T-helper 1 cell treated with Interleukin-12 subunit alpha and Interleukin-12 subunit beta and Interleukin-4 antibody, amounts not matched to agents 30 ng/mL and 1 ng/mL, for 36 hours (primary cell): ENCODE measurements around the gene RRBP1. TPM values are rescaled to one million over a fixed set of nuclear protein-coding genes. Genes with fewer than 3 reads are reported as not detected.

Experiments
- intact Hi-C: fragments of 100-400 bp; cut with micrococcal nuclease; formaldehyde crosslinking; loops from one replicate; pipeline ENCODE4 v1.15.1; 2024
- total RNA-seq: library from RNA; stranded (reverse); gene quantifications from 2 replicates; pipeline ENCODE4 v1.2.3, GENCODE V29; 2022

The RRBP1 gene
- total RNA-seq, 1 donor from 2014 or later, result 77.1 TPM

DNA sequence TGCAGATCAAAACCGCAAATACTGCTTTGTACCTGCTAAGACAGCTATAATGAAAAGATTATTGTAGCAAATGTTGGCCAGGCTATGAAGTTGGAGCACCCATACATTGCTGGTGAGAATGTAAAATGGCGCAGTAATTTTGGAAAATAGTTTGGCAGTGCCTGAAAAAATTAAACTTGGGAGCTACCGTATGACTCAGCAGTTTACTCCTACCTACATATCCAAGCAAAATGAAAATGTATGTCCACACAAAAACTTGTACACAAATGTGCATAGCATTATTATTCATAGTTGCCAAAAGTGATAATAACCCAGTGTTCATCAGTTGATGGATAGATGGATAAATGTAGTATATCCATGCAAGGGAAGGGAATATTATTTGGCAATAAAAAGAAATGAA, 98.9 kb downstream of the RRBP1 start:
- intact Hi-C loops, result no loop called here

DNA sequence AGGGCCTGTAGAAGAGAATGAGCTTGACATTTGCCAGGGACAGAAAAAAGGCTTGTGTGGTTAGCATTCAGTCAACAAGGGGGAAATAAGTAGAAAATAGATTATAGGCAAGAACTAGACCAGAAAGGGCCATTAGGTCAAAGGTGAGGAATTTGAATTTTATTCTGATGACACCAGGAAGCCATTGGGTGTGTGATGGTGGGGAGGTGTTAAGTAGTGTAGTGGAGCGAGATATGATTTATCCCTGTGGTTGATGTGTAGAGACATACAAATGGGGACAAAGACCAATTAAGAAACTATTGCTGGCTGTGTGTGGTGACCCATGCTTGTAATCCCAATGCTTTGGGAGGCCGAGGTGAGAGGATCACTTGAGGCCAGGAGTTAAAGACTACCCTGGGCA, 101.1 kb downstream of the RRBP1 start:
- intact Hi-C loops, result no loop called here

DNA sequence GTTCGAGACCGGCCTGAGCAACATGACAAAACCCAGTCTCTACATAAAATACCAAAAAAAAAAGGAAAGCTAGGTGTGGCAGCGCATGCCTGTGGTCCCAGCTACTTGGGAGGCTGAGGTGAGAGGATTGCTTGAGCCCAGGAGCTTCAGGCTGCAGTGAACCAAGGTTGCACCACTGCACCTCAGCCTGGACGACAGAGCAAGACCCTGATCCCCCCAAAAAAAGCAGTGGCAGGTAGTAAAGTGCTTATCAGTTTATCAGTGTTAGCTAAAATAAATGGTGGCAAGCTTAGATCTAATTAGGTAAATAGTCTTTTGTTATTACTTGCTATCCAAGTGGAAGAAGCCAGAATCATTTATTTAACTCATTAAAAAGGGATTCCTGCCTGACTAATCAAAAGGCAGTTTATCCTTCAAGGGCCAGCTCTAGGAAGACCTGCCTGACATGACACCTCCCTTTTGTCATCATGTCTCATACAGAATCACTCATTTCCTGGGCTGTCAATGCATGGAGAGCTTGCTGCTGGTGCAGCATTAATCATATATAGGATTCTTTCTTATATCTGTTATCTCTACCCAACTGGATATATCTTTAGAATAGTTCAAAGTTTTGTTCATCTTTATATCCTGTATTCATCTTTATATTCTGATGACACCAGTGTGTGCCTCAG, 102.5 kb downstream of the RRBP1 start:
- intact Hi-C loops, result no loop called here

DNA sequence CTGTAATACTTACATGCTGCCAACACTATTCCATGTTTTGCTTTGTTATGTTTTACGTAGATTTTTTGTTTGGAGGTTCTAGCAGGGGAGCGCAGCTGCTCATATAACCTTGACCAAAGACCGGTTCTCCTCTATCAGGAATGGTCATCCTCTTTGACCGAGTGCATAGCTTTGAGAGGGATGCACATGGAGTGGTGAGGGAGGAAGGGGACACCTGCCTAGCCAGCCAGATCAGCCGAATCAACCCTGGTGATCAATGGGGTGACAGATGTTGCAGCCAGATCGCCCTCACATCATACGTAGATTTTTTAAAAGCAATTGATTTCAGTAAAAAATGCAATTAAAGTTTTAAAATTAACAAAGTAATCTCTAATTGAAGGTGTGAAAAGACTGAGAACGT, 105.8 kb downstream of the RRBP1 start:
- intact Hi-C loops, result no loop called here

DNA sequence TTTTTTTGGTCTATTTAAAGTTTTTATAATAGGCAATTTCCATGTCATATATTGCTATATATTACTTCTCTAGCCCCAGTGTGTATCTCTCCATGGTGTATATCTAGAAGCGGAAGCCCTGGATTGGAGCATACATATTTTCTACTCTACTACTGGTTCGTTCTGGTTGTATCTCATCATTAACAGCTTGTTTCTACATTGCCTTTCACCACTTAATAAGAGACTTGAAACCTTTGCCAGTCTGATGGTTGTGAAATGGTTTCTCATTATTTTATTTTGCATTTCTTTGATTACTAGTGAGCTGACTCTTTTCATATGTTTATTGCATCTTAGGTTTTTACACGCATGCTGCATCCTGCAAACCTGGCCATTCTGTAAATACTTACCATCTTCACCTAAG, 108.6 kb downstream of the RRBP1 start:
- intact Hi-C loops, result no loop called here

DNA sequence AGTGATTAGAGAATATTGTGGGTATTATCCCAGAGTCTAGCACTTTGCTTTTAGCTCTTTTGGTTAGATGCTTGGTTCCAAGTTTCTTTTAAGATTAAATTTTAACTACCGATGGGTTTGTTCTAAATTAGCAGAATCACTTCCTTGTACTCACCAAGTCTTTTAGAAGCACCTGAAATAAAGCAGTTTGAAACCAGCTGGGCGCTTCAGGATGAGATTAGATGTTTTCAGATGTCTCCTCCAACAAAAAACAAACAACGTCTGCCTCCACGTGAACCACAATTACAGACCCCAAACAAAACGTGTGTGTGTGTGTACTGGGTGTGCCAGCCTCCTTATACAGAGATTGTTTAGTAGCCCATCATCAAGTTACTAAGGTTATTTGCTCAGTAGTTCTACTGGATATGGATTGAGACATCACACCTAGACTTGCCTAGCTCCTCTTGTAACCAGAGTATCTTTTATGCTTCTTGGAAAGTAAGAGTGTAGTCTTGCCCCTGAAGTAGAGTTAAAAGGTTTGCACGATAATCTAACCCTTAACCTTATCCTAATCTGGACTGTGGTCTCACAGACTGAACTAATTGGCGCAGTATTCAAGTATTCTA, 109.9 kb downstream of the RRBP1 start:
- intact Hi-C loops, result no loop called here

DNA sequence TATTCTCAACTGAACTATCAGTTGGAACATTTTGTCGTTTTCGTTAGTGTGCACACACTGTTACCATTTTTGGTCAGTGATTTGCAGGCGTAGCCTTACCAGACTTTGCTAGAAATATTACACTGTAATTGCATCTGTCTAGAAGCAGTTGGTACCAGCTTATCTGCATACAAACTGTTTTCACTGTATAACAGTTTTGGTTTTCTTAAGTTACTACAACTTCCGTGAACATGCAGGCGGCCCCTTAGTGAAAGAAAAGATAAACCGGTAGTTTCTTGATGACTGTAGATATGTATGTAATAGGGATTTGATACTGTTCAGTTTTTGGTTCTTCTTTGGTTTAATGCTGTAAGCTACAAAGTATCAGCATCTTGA, 110.9 kb downstream of the RRBP1 start:
- intact Hi-C loops, result loop anchor here (2.0 kb wide), 1 partner anchor 568 kb away; no protein-coding TSS in a partner anchor

DNA sequence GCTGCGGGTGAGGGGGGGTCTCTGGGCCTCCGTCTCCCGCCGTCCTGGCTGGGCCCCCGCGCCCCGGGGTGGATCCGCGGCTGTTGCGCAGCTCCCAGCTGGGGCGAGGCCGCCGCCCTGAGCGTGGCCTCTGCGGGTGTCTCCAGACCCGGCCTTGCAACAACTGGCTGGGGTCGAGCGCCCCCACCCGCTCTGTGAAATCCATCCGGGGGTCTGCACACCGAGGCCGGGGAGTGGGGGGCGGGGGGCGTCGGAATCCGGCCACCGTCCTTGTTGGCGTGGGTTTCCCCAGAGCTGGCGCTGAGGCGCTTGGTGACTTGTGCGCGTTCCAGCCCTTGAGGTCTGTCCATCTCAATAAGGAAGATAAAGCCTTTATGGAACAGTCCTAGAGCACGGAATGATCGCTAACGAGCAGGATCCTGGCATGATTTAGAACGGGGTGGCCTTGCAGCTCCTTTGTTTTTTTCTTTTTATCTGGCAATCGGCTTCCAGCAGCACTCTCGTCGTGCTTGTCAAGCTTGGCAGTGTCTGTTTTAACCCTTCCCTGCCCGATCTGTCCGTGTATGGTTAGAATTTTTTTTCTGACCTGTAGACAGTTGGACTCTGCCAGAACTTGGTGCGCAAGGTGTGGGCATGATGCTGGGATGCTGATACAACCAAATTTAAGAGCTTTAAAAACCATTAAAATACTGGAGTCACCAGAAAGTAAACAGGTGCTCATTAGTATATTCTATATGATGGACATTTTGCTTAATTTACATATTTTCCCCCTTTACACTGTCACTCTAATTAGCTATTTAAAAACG, 111.5 kb downstream of the RRBP1 start:
- intact Hi-C loops, result loop anchor here (1.0 to 2.0 kb wide), 5 partner anchors 33 to 718 kb away; partner anchors contain the start of gene ZNF133

DNA sequence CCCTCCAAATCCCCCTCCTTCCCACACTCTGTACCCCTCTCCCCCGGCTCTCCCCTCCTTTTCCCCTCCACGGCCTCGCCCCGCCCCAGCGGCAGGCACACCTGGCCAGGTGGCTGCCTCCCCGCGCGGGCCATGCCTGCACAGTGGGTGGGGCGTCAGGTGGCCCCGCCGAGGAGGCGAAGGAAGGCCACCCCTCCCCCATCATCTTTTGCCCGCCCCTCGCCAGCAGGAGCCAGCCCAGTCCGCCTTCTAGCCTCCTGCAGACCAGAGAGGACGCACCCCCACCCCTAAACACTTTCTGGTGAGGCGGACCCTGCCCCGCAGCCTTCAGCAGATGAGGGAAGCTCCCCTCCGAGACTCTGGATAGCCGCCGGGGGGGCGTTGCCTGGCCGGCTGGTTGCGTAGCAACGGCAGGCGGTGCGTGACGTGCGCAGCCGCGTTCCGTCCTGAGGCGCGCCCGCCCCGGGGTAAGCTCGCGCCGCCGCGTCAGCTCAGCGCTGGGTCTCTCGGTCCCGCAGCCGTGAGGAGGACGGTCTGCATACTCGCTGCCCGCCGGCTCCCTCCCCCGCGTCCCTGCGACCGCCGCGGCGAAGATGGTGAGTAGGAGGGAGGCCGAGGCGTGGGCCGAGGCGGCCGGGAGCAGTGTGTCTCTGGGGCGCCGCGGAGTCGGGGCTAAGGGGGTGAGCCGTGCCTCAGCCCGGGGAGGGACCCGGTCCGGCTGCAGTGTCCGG, 112.3 kb downstream of the RRBP1 start, which contains the start of gene DSTN:
Gene DSTN (plus strand): TSS at position 460 of the 731 bp plus-strand sequence. CDS start 134 bp downstream, at position 594.
- intact Hi-C loops, result loop anchor here (1.0 to 2.0 kb wide), 7 partner anchors 32 to 719 kb away; partner anchors contain the start of genes MGME1, RRBP1 and ZNF133

DNA sequence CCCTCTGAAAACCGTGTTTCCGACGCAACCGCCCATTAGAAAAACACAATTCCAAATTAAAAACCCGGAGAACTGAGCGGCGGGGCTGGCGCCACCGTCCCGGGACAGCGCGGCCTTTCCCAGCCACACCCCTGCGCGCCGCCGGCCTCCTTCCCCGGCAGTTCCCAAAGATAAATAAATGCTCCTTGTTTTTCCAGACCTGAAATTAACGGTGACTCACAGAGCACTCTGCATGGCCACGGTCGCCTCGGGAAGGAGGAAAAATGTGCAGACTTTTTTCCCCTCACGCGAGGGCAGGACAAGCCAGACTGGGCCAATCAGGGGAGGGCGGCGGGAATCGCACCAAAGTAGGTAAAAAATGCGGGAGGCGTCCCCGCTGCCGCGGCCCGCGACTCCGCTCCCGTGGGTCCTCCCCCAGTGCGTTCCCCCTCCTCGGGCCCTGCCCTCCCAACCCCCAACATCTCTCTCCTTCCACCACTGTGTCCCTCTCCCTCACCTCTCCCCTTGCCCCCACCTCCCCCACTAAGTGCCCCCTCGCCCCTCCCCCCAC, 113.0 kb downstream of the RRBP1 start:
- intact Hi-C loops, result loop anchor here (1.0 kb wide), 2 partner anchors 113 to 400 kb away; partner anchors contain the start of genes MGME1 and RRBP1

DNA sequence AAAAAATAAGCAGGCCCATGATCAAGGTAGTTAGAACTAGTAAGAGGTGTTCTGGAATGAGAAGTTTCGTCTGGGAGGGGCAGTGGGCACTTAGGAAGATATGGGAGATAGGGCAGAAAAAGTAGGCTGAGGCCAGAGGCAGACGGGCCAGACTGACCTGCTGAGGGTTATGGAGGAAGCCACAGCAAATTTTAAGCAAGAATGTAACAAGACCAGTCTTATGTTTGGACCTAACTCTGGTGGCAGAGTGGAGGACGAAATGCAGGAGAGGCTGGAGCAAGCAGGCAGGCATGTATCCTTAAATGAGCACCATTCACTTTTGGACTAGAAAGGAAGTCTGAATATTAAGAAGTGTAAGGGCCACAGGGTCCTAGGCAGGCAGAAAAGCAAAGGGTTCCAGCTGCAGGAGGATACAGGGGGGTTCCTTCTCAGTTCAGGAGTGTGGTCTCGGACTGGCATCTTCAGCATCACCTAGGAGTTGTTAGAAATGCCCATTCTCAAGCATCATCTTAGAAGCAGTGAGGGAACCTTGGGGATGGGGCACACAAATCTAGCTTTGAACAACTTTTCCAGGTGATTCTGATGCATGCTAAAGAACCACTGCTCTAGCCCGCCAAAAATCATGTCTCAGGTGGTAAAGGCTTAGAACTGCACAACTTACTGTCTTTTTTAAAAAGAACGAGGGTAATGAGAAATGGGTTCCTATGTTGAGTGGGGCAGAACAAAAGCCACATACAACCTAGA, 113.8 kb downstream of the RRBP1 start:
- intact Hi-C loops, result no loop called here

DNA sequence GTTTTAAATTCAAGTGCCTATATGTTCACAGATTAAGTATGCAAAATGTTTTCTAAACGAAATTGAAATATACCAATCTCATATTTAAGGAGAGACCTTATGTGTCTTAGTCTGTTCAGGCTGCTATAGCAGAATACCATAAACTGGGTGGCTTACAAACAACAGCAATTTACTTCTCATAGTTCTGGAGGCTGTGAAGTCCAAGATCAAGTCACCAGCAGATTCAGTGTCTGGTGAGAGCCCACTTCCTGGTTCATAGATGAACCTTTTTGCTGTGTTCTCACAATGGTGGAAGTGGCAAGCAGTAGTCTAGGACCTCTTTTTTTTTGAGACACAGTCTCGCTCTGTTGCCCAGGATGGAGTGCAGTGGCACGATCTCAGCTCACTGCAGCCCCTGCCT, 115.7 kb downstream of the RRBP1 start:
- intact Hi-C loops, result no loop called here

DNA sequence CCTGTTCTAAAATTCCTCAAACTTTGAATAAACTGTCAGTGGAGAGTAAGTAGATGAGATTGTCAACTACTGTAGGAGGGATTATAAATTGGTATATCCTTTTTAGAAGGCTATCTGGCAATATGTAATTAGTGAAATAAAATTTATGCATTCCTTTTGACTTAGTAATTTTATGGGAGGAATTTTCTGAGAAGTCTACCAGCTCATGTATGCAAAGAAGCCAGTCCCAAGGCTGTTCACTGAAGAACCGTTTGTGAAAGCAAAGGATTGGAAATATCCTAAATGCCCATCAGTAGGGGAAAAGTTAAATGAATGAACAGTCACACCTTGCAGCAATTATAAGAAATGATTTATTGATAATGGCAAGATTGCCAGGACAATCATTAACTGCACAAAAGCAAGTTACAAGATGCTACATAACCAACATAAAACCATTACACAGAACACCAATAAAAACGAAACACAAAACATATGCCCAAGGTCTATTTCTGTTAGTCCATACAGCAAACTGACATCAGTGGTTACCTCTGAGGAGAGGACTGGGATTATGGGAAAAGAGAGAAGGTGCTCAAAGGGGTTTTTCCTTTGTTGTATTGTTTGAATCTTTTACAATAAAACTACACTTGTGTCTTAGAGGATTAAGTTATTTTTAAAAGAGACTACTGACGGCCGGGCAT, 116.7 kb downstream of the RRBP1 start:
- intact Hi-C loops, result no loop called here

Other genes with a start within 250 kb of the RRBP1 start
- gene BFSP1, start 150.9 kb downstream of the RRBP1 start, total RNA-seq, result 3.3 TPM in 2 replicates
- 67.9 and 70.6 TPM in 2 replicates for gene DSTN, start 112.2 kb downstream of the RRBP1 start, total RNA-seq
- gene BANF2, start 17.7 kb upstream of the RRBP1 start, total RNA-seq, result not detected in 2 replicates